ENCODE results near the gene SLC4A9.

DNA sequence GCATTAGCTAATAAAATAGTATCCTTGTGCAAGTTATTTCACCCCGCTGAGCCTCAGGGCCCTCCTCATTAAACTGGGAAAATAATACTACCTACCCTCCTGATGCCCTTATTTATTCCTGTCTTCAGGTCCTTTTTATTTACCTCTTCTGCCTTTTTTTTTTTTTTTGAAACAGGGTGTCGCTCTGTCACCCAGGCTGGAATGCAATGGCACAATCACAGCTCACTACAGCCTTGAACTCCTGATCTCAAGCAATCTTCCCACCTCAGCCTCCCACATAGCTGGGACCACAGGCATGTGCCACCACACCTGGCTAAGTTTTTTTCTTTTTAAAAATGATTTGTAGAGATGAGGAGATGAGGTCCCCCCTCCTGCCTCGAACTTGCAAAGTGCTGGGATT, 34.5 kb upstream of the SLC4A9 start:
- TF ChIP-seq CTCF (IDR thresholded peaks at IDR 0.05) (no peak), POLR2AphosphoS5 (IDR thresholded peaks at IDR 0.05) (no peak)

Data from transverse colon (tissue), 4 donors.